ENCODE measurements around the gene OGA. TPM values are rescaled to one million over a fixed set of nuclear protein-coding genes. Genes with fewer than 3 reads are reported as not detected.

OGA gene
- total RNA-seq, 1 donor from 2014 or later: 119 TPM

GRCh38 chr10:101781984-101782810 lies 36.0 kb downstream of the OGA start:
- TF ChIP-seq EZH2 (IDR thresholded peaks at IDR 0.05; ENCODE audit: insufficient read depth, low read length) (no peak), CTCF (IDR thresholded peaks at IDR 0.05; ENCODE audit: insufficient read depth, low read depth, low read length) (no peak)
- H2AFZ ChIP-seq (ENCODE audit: low read depth, low read length): no peak overlapping the region
- no peaks in the 10 kb centered on the region for H3K9me3 Mint-ChIP-seq (ENCODE audit: unreplicated experiment)
- H3K27ac ChIP-seq (ENCODE audit: low read depth, low read length): peak overlapping the region; percentile 68
- no peak for FAIRE-seq
- H3K36me3 ChIP-seq (ENCODE audit: insufficient read depth, low read length): peaks cover 25% of the 10 kb centered on the region
- peak overlapping the region; percentile 96 for H3K4me3 Mint-ChIP-seq (ENCODE audit: unreplicated experiment)
- peaks cover 21% of the 10 kb centered on the region for H3K27me3 ChIP-seq (ENCODE audit: insufficient read depth, low read length)
- peaks cover 15% of the 10 kb centered on the region for H3K27me3 Mint-ChIP-seq (ENCODE audit: low read depth, unreplicated experiment)
- H3K9me3 ChIP-seq (ENCODE audit: insufficient read depth, low read depth, low read length): no peaks in the 10 kb centered on the region
- H3K4me1 Mint-ChIP-seq (ENCODE audit: low read depth, unreplicated experiment): peaks cover 12% of the 10 kb centered on the region
- peak overlapping the region; percentile 83 for H3K4me3 ChIP-seq (ENCODE audit: insufficient read depth, low read depth, low read length)
- peak overlapping the region; percentile 93 for H3K9ac ChIP-seq (ENCODE audit: low read length)
- peak overlapping the region; percentile 89 for H3K4me2 ChIP-seq (ENCODE audit: low read length)
- peaks cover 33% of the 10 kb centered on the region for H3K4me1 ChIP-seq (ENCODE audit: insufficient read depth, low read length)
- peaks cover 6% of the 10 kb centered on the region for H3K36me3 Mint-ChIP-seq (ENCODE audit: low read depth, unreplicated experiment)
- H4K20me1 ChIP-seq (ENCODE audit: insufficient read depth, low read length): peaks cover 73% of the 10 kb centered on the region
- DNase-seq (ENCODE audit: low read depth): no peak
- peaks cover 20% of the 10 kb centered on the region for H3K79me2 ChIP-seq (ENCODE audit: insufficient read depth, low read length)
- H3K27ac Mint-ChIP-seq (ENCODE audit: unreplicated experiment): peak overlapping the region; percentile 95

DNA sequence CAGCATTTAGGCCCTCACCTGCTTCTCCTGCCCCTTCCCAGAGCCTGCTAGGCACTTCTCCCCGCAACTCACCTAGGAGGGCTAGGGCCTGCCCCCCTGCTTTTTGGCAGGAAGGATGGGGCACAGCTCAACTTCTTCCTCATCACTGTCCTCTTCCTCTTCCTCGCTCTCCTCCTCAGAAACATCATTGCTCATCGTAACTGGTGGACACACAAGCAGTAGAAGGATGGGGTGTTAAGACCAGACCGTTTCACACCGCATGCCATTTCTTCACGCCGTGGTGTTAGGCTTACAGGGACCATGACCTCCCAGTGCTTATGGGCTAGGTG lies 36.6 kb downstream of the OGA start:
- peaks cover 6% of the 10 kb centered on the region for H3K36me3 Mint-ChIP-seq (ENCODE audit: low read depth, unreplicated experiment)
- H3K4me3 Mint-ChIP-seq (ENCODE audit: unreplicated experiment): peak overlapping the region; percentile 96
- Histone ChIP-seq H2AFZ (ENCODE audit: low read depth, low read length) (no peak overlapping the region), H3K27me3 (ENCODE audit: insufficient read depth, low read length) (peaks cover 27% of the 10 kb centered on the region), H3K4me1 (ENCODE audit: insufficient read depth, low read length) (peaks cover 33% of the 10 kb centered on the region), H3K4me3 (ENCODE audit: insufficient read depth, low read depth, low read length) (no peak overlapping the region), H3K79me2 (ENCODE audit: insufficient read depth, low read length) (peaks cover 19% of the 10 kb centered on the region), H3K27ac (ENCODE audit: low read depth, low read length) (no peak overlapping the region), H3K9ac (ENCODE audit: low read length) (no peak overlapping the region), H4K20me1 (ENCODE audit: insufficient read depth, low read length) (peaks cover 74% of the 10 kb centered on the region), H3K4me2 (ENCODE audit: low read length) (peak overlapping the region; percentile 89), H3K9me3 (ENCODE audit: insufficient read depth, low read depth, low read length) (no peaks in the 10 kb centered on the region), H3K36me3 (ENCODE audit: insufficient read depth, low read length) (peaks cover 21% of the 10 kb centered on the region)
- H3K27ac Mint-ChIP-seq (ENCODE audit: unreplicated experiment): no peak overlapping the region
- H3K4me1 Mint-ChIP-seq (ENCODE audit: low read depth, unreplicated experiment): peaks cover 12% of the 10 kb centered on the region
- peaks cover 19% of the 10 kb centered on the region for H3K27me3 Mint-ChIP-seq (ENCODE audit: low read depth, unreplicated experiment)
- TF ChIP-seq CTCF (IDR thresholded peaks at IDR 0.05; ENCODE audit: insufficient read depth, low read depth, low read length) (no peak), EZH2 (IDR thresholded peaks at IDR 0.05; ENCODE audit: insufficient read depth, low read length) (no peak)
- DNase-seq (ENCODE audit: low read depth) (no peak), FAIRE-seq (no peak)
- H3K9me3 Mint-ChIP-seq (ENCODE audit: unreplicated experiment): no peaks in the 10 kb centered on the region
